HL-60 (cell line): ENCODE measurements around the gene MACROD2.

Experiments used
- DNase-seq, 2 experiments: peaks; one replicate each; pipeline ENCODE4 v3.0.0-alpha.2; 2010 to 2020; ENCODE audit warnings: low read depth in 1 of 2, low spot score in 1 of 2
- H3K27ac ChIP-seq: fragments of 250-450 bp; sonication (Bioruptor Pico); replicated peaks from 2 replicates; pipeline ENCODE4 v1.5.1; 2020; ENCODE audit warnings: mild to moderate bottlenecking, moderate library complexity
- H3K27me3 ChIP-seq: fragments of 250-450 bp; sonication (Bioruptor Pico); 2 replicates; pipeline ENCODE4 v1.5.1; 2021; ENCODE audit warnings: mild to moderate bottlenecking, moderate library complexity; ENCODE audit not compliant: insufficient read depth, poor library complexity, severe bottlenecking
- H3K4me3 ChIP-seq: replicated peaks from 2 replicates; pipeline ENCODE4 v1.5.1; 2011; ENCODE audit warnings: mild to moderate bottlenecking, control low read depth, low read length; ENCODE audit not compliant: insufficient read depth
- GABPA ChIP-seq: IDR thresholded peaks from 2 replicates; pipeline ENCODE4 v1.6.1; 2012; ENCODE audit warnings: low read depth
- POLR2AphosphoS5 ChIP-seq: IDR thresholded peaks from 2 replicates; pipeline ENCODE4 v1.6.1; 2012; ENCODE audit warnings: low read depth
- SPI1 ChIP-seq: IDR thresholded peaks from 2 replicates; pipeline ENCODE4 v1.6.1; 2012; ENCODE audit warnings: low read depth, mild to moderate bottlenecking, borderline replicate concordance
- TF ChIP-seq, protein P1 (sequence below): IDR thresholded peaks from one replicate; pipeline ENCODE4 v1.5.1; 2011; ENCODE audit warnings: low read length, control low read depth, inconsistent platforms; ENCODE audit not compliant: insufficient read depth
- TF ChIP-seq, protein P2 (sequence below): IDR thresholded peaks from 2 replicates; pipeline ENCODE4 v1.6.1; 2012; ENCODE audit warnings: low read depth; ENCODE audit not compliant: insufficient replicate concordance

Gene MACROD2

DNA sequence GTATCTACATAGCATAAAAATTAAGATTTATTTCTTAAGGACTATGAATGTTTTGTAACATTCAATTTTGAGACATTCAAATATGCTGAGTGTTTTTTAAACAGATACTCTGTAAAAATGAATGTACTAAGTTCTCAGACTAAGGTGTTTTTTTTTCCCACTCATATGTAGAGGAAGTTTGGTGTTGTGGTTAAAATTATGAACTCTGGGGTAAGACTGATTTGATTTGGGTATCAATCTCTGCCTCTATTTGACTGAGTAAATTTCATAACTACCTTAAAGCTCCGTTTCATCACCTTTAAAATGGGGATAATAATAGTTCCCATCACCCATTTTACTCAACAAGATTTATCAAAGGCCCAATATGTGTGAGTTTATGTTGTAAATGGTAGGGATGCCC, 728.7 kb downstream of the MACROD2 start:
- no peak overlapping the region for H3K27ac ChIP-seq
- no peak overlapping the region for H3K4me3 ChIP-seq
- TF ChIP-seq, protein P1, sequence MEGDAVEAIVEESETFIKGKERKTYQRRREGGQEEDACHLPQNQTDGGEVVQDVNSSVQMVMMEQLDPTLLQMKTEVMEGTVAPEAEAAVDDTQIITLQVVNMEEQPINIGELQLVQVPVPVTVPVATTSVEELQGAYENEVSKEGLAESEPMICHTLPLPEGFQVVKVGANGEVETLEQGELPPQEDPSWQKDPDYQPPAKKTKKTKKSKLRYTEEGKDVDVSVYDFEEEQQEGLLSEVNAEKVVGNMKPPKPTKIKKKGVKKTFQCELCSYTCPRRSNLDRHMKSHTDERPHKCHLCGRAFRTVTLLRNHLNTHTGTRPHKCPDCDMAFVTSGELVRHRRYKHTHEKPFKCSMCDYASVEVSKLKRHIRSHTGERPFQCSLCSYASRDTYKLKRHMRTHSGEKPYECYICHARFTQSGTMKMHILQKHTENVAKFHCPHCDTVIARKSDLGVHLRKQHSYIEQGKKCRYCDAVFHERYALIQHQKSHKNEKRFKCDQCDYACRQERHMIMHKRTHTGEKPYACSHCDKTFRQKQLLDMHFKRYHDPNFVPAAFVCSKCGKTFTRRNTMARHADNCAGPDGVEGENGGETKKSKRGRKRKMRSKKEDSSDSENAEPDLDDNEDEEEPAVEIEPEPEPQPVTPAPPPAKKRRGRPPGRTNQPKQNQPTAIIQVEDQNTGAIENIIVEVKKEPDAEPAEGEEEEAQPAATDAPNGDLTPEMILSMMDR: no peak
- TF ChIP-seq, protein P2, sequence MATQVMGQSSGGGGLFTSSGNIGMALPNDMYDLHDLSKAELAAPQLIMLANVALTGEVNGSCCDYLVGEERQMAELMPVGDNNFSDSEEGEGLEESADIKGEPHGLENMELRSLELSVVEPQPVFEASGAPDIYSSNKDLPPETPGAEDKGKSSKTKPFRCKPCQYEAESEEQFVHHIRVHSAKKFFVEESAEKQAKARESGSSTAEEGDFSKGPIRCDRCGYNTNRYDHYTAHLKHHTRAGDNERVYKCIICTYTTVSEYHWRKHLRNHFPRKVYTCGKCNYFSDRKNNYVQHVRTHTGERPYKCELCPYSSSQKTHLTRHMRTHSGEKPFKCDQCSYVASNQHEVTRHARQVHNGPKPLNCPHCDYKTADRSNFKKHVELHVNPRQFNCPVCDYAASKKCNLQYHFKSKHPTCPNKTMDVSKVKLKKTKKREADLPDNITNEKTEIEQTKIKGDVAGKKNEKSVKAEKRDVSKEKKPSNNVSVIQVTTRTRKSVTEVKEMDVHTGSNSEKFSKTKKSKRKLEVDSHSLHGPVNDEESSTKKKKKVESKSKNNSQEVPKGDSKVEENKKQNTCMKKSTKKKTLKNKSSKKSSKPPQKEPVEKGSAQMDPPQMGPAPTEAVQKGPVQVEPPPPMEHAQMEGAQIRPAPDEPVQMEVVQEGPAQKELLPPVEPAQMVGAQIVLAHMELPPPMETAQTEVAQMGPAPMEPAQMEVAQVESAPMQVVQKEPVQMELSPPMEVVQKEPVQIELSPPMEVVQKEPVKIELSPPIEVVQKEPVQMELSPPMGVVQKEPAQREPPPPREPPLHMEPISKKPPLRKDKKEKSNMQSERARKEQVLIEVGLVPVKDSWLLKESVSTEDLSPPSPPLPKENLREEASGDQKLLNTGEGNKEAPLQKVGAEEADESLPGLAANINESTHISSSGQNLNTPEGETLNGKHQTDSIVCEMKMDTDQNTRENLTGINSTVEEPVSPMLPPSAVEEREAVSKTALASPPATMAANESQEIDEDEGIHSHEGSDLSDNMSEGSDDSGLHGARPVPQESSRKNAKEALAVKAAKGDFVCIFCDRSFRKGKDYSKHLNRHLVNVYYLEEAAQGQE: no peak
- TF ChIP-seq GABPA: no peak
- no peak for TF ChIP-seq SPI1
- no peak for TF ChIP-seq POLR2AphosphoS5
- no peak for DNase-seq
- no peaks in the 10 kb centered on the region for H3K27me3 ChIP-seq

DNA sequence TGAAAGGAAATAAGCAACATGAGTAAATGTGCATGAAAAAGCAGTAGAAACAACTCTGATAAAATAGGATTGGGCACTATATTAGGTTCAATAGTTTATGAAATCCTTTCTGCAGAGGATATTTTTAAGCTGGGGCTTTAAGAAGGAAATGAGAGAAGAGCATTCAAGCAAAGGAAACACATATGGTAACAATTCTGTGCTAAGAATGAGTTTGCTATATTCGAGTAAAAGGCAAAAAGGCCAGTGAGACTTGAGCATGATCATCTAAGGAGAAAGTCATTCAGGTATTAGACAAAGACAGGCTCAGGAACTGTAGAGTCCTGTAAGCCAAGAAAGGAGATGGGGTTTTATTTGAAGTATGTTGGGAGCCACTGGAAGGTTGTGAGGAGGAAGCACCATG, 729.2 kb downstream of the MACROD2 start:
- H3K27me3 ChIP-seq: no peaks in the 10 kb centered on the region
- no peak overlapping the region for H3K4me3 ChIP-seq
- TF ChIP-seq SPI1 (no peak), POLR2AphosphoS5 (no peak), GABPA (no peak)
- TF ChIP-seq, protein P1: no peak
- TF ChIP-seq, protein P2: no peak
- no peak for DNase-seq
- H3K27ac ChIP-seq: no peak overlapping the region

DNA sequence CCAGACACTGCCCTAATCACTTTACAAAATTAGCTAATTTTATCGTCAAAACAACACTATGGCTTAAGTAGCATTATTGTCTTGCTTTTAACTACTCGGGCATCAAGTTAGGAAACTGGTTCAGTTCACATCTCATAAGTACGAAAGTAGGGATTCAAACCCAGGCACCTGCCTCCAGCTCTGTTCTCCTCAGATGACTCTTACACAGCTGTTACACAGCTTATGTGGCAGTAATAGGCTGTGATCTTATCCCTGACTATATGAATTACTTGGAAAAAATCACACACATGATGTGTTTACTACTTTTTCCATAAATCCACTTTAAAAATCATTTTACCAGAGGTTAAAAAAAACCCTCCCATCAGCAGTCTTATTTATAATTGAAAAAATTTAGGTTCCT, 731.3 kb downstream of the MACROD2 start:
- TF ChIP-seq GABPA (no peak), SPI1 (no peak), POLR2AphosphoS5 (no peak)
- TF ChIP-seq, protein P2: no peak
- TF ChIP-seq, protein P1: no peak
- no peak overlapping the region for H3K4me3 ChIP-seq
- no peak for DNase-seq

More for the DNA sequence above, 731.3 kb downstream of the MACROD2 start:
- H3K27ac ChIP-seq: no peak overlapping the region
- no peaks in the 10 kb centered on the region for H3K27me3 ChIP-seq
